Measurements from ENCODE around the gene LGALS3BP.

The LGALS3BP gene

DNA sequence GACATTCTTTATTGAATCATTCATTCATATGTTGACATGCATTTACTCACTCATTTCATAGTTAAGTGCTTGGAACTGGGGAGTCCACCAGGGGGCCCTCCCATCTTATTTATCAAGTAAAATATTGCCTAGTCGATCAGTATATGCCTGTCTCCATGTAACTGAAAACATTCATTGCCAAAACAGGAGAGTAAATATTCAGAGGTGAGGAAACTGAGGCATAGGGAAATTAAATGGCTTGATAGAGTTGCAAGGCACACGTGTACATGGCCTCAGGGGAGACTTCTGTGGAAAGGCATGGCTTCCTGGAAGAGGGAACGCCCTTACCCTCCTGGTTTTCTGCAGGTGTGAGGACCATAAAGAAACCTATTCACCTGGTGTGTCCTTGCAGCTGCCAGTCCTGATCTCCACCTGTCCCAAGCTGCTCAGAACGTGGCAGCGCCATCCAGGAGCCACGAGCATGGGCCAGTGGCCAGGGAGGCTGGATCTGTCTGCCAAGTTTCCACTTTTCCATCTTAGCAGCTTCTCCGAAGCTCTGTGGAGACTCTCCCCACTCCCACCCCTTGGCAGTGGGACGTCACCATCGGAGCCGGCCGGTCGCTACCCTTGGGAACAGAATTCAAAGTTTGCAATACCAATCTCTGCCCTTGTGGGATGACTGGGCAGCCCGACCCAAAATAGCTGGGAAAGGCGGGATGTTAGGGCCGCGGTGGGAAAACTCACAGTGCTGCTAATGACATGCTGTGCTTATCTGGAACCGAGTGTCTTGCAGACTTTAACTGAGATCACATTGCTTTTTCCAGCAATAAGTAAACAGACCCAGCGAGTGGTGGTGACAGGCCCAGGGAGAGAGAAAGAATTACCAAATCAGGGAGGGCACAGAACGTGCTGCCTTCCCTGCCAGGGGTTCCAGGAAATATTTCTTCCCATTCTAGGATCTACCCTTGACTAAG lies 40.2 kb upstream of the LGALS3BP start:
- no peak for TF ChIP-seq ZFX (IDR thresholded peaks at IDR 0.05)
- TF ChIP-seq, protein P1, sequence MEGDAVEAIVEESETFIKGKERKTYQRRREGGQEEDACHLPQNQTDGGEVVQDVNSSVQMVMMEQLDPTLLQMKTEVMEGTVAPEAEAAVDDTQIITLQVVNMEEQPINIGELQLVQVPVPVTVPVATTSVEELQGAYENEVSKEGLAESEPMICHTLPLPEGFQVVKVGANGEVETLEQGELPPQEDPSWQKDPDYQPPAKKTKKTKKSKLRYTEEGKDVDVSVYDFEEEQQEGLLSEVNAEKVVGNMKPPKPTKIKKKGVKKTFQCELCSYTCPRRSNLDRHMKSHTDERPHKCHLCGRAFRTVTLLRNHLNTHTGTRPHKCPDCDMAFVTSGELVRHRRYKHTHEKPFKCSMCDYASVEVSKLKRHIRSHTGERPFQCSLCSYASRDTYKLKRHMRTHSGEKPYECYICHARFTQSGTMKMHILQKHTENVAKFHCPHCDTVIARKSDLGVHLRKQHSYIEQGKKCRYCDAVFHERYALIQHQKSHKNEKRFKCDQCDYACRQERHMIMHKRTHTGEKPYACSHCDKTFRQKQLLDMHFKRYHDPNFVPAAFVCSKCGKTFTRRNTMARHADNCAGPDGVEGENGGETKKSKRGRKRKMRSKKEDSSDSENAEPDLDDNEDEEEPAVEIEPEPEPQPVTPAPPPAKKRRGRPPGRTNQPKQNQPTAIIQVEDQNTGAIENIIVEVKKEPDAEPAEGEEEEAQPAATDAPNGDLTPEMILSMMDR (conservative IDR thresholded peaks at IDR 0.05), result peak; percentile 88
- no peak overlapping the region for H3K27ac ChIP-seq

DNA sequence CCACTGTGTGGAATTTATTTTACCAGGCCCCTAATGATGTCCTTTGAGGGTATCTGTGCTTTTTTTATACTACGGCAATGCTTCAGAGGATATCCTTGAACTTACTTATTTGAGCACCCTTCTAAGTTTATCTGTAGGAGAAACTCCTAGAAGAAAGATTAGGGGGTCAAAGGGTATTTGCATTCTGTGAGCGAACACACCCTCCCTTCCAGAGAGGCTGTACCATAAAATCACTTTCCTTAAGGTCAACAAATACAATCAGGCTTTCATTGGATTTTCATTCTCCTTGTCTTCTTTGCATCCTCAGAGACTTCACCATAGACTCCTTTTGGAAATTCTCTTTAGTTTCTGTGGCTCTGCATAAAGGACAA lies 39.5 kb upstream of the LGALS3BP start:
- no peak for TF ChIP-seq ZFX (IDR thresholded peaks at IDR 0.05)
- TF ChIP-seq, protein P1 (conservative IDR thresholded peaks at IDR 0.05), result no peak
- H3K27ac ChIP-seq, result no peak overlapping the region

GRCh38 chr17:79018370-79018695 lies 38.6 kb upstream of the LGALS3BP start:
- H3K27ac ChIP-seq, result no peak overlapping the region
- TF ChIP-seq, protein P1 (conservative IDR thresholded peaks at IDR 0.05), result no peak
- TF ChIP-seq ZFX (IDR thresholded peaks at IDR 0.05), result no peak

GRCh38 chr17:79017546-79018369 lies 38.0 kb upstream of the LGALS3BP start:
- no peak overlapping the region for H3K27ac ChIP-seq
- TF ChIP-seq, protein P1 (conservative IDR thresholded peaks at IDR 0.05), result no peak
- TF ChIP-seq ZFX (IDR thresholded peaks at IDR 0.05), result no peak

GRCh38 chr17:79014158-79014758 lies 34.5 kb upstream of the LGALS3BP start:
- no peak overlapping the region for H3K27ac ChIP-seq
- TF ChIP-seq, protein P1 (conservative IDR thresholded peaks at IDR 0.05), result no peak
- no peak for TF ChIP-seq ZFX (IDR thresholded peaks at IDR 0.05)

GRCh38 chr17:79012563-79013134 lies 32.9 kb upstream of the LGALS3BP start:
- no peak overlapping the region for H3K27ac ChIP-seq
- no peak for TF ChIP-seq ZFX (IDR thresholded peaks at IDR 0.05)
- TF ChIP-seq, protein P1 (conservative IDR thresholded peaks at IDR 0.05), result no peak
